Peyer's patch (tissue), 4 donors: Measurements from ENCODE around the gene ZNF221. TPM values are rescaled to one million over a fixed set of nuclear protein-coding genes. Genes with fewer than 3 reads are reported as not detected.
A peak's percentile ranks its signal among the peaks of the same experiment; 100 is the strongest.

Source experiments
- DNase-seq, 3 donors: peaks; one replicate each; pipeline ENCODE4 v3.0.0-alpha.2; 2017 to 2019
- H3K27ac ChIP-seq, 4 donors: fragments of 200-600 bp; sonication (generic); one replicate each; pipeline ENCODE4 v1.5.1; 2016 to 2019
- H3K27me3 ChIP-seq, 2 donors: fragments of 200-600 bp; sonication (generic); one replicate each; pipeline ENCODE4 v1.5.1; 2019
- H3K36me3 ChIP-seq, 3 donors: fragments of 200-600 bp; sonication (generic); one replicate each; pipeline ENCODE4 v1.5.1; 2016 to 2019
- H3K4me1 ChIP-seq, 4 donors: fragments of 200-600 bp; sonication (generic); one replicate each; pipeline ENCODE4 v1.5.1; 2016 to 2019
- H3K4me3 ChIP-seq, 4 donors: fragments of 200-600 bp; sonication (generic); 1 replicate in 3 of 4; 2 replicates in 1 of 4; pipeline ENCODE4 v1.5.1; 2016 to 2019; ENCODE audit warnings: mild to moderate bottlenecking in 1 of 4
- H3K9me3 ChIP-seq, 4 donors: fragments of 200-600 bp; sonication (generic); one replicate each; pipeline ENCODE4 v1.5.1; 2016 to 2019; ENCODE audit warnings: mild to moderate bottlenecking in 1 of 4
- POLR2A ChIP-seq, 2 donors: fragments of 450-650 bp; IDR thresholded peaks; one replicate each; pipeline ENCODE4 v1.5.1; 2017; ENCODE audit warnings: antibody characterized with exemption in 2 of 2, mild to moderate bottlenecking in 2 of 2, moderate library complexity in 2 of 2
- total RNA-seq, 4 donors: library from RNA; depleted of rRNA; stranded (reverse); fragments of >200 nt; gene quantifications; one replicate each; pipeline ENCODE4 v1.1.0, GENCODE V29; 2016
- TF ChIP-seq, protein P1 (sequence below), 6 experiments: fragments of 450-650 bp in 4 of 6; fragments of 200-600 bp in 2 of 6; sonication (generic) in 1 of 6; IDR thresholded peaks; one replicate each; pipeline ENCODE4 v1.5.1; 2017 to 2019; ENCODE audit warnings: antibody characterized with exemption in 6 of 6, mild to moderate bottlenecking in 3 of 6, moderate library complexity in 1 of 6

ZNF221 gene
- total RNA-seq, 4 donors from 2014 or later = 3.2 to 5.9 (median 5.0) TPM

DNA sequence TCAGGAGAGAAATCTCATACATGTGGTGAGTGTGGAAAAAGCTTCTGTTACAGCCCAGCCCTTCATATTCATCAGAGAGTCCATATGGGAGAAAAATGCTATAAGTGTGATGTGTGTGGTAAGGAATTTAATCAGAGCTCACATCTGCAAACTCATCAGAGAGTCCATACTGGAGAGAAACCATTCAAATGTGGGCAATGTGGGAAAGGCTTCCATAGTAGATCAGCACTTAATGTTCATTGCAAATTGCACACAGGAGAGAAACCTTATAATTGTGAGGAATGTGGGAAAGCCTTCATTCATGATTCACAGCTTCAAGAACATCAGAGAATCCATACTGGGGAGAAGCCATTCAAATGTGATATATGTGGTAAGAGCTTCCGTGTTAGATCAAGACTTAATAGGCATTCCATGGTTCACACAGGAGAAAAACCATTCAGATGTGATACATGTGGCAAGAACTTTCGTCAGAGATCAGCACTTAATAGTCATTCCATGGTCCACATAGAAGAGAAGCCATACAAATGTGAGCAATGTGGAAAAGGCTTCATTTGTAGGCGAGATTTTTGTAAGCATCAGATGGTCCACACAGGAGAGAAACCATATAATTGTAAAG, 15.2 kb downstream of the ZNF221 start:
- peaks cover 0 to 93% (median 28%) of the 10 kb centered on the region in 4 donors for H3K9me3 ChIP-seq
- no peaks in the 10 kb centered on the region for H3K27me3 ChIP-seq
- no peak overlapping the region for H3K27ac ChIP-seq
- TF ChIP-seq, protein P1, sequence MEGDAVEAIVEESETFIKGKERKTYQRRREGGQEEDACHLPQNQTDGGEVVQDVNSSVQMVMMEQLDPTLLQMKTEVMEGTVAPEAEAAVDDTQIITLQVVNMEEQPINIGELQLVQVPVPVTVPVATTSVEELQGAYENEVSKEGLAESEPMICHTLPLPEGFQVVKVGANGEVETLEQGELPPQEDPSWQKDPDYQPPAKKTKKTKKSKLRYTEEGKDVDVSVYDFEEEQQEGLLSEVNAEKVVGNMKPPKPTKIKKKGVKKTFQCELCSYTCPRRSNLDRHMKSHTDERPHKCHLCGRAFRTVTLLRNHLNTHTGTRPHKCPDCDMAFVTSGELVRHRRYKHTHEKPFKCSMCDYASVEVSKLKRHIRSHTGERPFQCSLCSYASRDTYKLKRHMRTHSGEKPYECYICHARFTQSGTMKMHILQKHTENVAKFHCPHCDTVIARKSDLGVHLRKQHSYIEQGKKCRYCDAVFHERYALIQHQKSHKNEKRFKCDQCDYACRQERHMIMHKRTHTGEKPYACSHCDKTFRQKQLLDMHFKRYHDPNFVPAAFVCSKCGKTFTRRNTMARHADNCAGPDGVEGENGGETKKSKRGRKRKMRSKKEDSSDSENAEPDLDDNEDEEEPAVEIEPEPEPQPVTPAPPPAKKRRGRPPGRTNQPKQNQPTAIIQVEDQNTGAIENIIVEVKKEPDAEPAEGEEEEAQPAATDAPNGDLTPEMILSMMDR (IDR thresholded peaks at IDR 0.05) = no peak
- TF ChIP-seq POLR2A (IDR thresholded peaks at IDR 0.05) = no peak
- no peak for DNase-seq
- no peak overlapping the region for H3K4me3 ChIP-seq
- peaks cover 0 to 52% (median 4%) of the 10 kb centered on the region in 3 donors for H3K36me3 ChIP-seq
- no peaks in the 10 kb centered on the region for H3K4me1 ChIP-seq

DNA sequence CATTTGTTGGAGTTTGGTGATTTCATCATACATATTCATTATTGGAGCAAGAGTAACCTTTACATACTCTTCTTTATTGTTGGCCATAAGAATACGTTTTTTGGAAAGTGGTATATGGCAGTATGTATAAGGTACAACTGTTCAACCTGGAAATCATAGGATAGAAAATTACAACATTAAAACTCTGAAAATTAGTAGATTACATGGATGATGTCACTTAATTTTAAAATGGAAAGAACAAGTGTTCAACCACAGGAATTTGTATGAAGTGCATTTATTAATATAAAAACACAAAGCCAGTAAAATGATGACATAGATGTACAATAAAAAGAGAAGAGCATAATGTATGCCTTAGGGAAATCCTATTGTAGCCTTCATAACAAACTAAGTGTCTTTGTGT, 25.7 kb downstream of the ZNF221 start:
- H3K4me3 ChIP-seq = no peak overlapping the region
- H3K36me3 ChIP-seq = no peaks in the 10 kb centered on the region
- H3K9me3 ChIP-seq = peaks cover 0 to 62% (median 7%) of the 10 kb centered on the region in 4 donors
- no peak for TF ChIP-seq POLR2A (IDR thresholded peaks at IDR 0.05)
- TF ChIP-seq, protein P1 (IDR thresholded peaks at IDR 0.05) = no peak
- no peak overlapping the region for H3K27ac ChIP-seq
- H3K27me3 ChIP-seq = no peaks in the 10 kb centered on the region
- no peaks in the 10 kb centered on the region for H3K4me1 ChIP-seq
- no peak for DNase-seq

DNA sequence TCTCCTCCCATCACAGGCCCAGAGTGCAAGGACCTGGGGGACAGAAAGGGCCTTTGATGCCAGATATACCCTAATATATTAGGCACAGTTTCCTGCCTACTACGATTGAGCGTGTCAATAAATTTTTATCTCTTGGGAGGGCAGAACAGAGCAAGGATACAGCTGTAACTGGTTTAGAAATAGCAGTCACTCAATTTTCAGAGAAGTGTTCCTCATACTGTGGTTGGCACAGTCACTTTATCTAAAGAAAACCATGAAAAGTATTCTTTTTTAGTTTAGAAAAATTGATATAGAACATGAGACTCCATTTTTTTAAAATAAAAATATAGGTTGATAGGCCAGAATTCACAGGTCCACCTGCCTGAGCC, 32.5 kb downstream of the ZNF221 start:
- no peak for TF ChIP-seq POLR2A (IDR thresholded peaks at IDR 0.05)
- DNase-seq = no peak
- Histone ChIP-seq H3K36me3 (peaks cover 0 to 5% (median 0%) of the 10 kb centered on the region in 3 donors), H3K9me3 (peaks cover 0 to 10% (median 0%) of the 10 kb centered on the region in 4 donors), H3K27ac (peak overlapping the region in 3 of 4 donors; percentile 65 to 75 (median 71)), H3K4me1 (peaks cover 0 to 8% (median 0%) of the 10 kb centered on the region in 4 donors), H3K4me3 (peak overlapping the region; percentile 60 to 89 (median 81)), H3K27me3 (no peaks in the 10 kb centered on the region)

DNA sequence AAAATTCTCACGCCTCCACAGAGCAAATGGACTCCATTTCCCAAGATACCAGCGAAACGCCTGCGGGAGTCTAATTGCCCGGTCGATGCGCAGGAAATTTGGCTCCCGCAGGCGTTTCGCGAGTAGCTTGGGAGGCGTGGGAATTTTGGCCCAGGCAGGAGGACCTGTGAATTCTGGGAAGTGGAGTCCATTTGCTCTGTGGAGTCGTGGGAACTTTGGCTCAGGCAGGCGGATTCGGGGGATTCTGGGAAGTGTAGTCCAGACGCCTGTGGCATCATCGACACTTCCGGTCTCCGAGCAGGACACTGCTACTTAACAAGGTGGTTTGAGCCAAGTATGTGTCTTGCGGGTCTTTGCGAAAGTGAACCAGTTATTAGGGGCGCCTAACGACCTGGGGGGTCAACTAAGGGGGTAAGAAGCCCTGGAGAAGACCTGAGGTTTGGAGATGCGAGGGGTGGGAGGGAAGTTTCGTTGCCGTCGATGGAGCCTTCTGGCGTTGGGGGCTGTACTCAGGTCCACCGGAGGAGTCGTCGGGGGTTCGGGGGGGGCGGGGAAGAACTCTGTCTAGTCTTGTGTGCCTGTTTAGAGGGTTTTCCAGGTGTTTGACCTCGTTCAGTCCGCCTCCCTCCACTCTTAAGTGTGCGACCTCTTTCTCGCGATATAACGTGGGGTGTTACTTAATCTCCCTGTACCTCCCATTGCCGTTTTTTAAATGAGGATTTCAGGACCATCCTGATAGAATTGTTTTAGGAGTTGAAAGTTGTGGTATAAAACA, 33.1 kb downstream of the ZNF221 start, which contains the start of gene ZNF155:
ZNF155 (plus strand) TSS at position 277 of the 775 bp plus-strand sequence. CDS start 4,356 bp downstream, outside the sequence.
- Histone ChIP-seq H3K4me3 (peak within 1 kb of the TSS; percentile 60 to 89 (median 81)), H3K36me3 (peaks cover 0 to 10% (median 0%) of the 10 kb centered on the region in 3 donors), H3K4me1 (peaks cover 0 to 8% (median 0%) of the 10 kb centered on the region in 4 donors), H3K27ac (peak within 1 kb of the TSS; percentile 65 to 75 (median 71)), H3K27me3 (no peaks in the 10 kb centered on the region), H3K9me3 (peaks cover 0 to 10% (median 0%) of the 10 kb centered on the region in 4 donors)
- peak; percentile 84 to 94 (median 84) for DNase-seq
- TF ChIP-seq, protein P1 (IDR thresholded peaks at IDR 0.05) = no peak
- no peak for TF ChIP-seq POLR2A (IDR thresholded peaks at IDR 0.05)

DNA sequence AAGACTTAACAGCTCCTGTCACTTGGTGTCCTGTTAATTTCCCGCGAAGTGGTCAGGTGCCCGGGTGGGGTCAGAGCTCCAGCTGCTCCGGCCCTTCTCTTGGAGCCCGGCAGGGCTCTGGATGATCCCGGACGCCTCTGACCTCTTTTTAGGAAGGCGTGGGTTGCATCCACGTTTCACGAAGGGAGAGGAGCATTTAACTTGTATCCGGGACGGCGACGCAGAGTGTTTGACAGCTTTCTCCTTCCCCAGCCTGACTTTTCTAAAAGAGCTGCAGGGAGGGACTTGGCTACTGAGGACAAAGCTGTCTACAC, 33.6 kb downstream of the ZNF221 start:
- no peaks in the 10 kb centered on the region for H3K27me3 ChIP-seq
- TF ChIP-seq, protein P1 (IDR thresholded peaks at IDR 0.05) = no peak
- no peak for TF ChIP-seq POLR2A (IDR thresholded peaks at IDR 0.05)
- peak overlapping the region; percentile 60 to 89 (median 81) for H3K4me3 ChIP-seq
- no peak for DNase-seq
- H3K27ac ChIP-seq = peak overlapping the region; percentile 65 to 75 (median 71)
- peaks cover 0 to 6% (median 0%) of the 10 kb centered on the region in 4 donors for H3K9me3 ChIP-seq
- H3K36me3 ChIP-seq = peaks cover 0 to 16% (median 0%) of the 10 kb centered on the region in 3 donors
- peaks cover 0 to 8% (median 0%) of the 10 kb centered on the region in 4 donors for H3K4me1 ChIP-seq
